Measurements from ENCODE around the gene SMAD1.

- TF ChIP-seq CTCF (IDR thresholded peaks at IDR 0.05) (no peak), RAD21 (conservative IDR thresholded peaks at IDR 0.05 in 1 of 2, IDR thresholded peaks at IDR 0.05 in 1 of 2) (no peak), EP300 (IDR thresholded peaks at IDR 0.05) (no peak), MAFK (IDR thresholded peaks at IDR 0.05; ENCODE audit: partially characterized antibody) (no peak), NR3C1 (IDR thresholded peaks at IDR 0.05) (no peak), REST (IDR thresholded peaks at IDR 0.05) (no peak), MAX (IDR thresholded peaks at IDR 0.05) (no peak), HOXA7 (CRISPR knock-in tag; IDR thresholded peaks at IDR 0.05) (no peak), POLR2A (IDR thresholded peaks at IDR 0.05; ENCODE audit: low read length) (no peak), ELK1 (IDR thresholded peaks at IDR 0.05; ENCODE audit: low read depth, low read length) (no peak), ZSCAN20 (CRISPR knock-in tag; IDR thresholded peaks at IDR 0.05) (no peak), MYC (IDR thresholded peaks at IDR 0.05; ENCODE audit: borderline replicate concordance, low read length) (no peak), HMGXB4 (CRISPR knock-in tag; IDR thresholded peaks at IDR 0.05; ENCODE audit: borderline replicate concordance) (no peak), JUN (IDR thresholded peaks at IDR 0.05) (no peak)
Observed at GRCh38 chr4:145436796-145437195, 44.9 kb upstream of the SMAD1 start.
